OCI-LY7 (cell line): ENCODE data around the gene RHOXF1. TPM values are rescaled to one million over a fixed set of nuclear protein-coding genes. Genes with fewer than 3 reads are reported as not detected.

Source experiments
- BruUV-seq: library from RNA; stranded (reverse); fragments of 400-500 nt; replicated peaks from 2 replicates; lab custom pipeline; 2021; lab: Mats Ljungman, UMichigan
- CTCF ChIA-PET: fragments of 300-600 bp; sonication (Branson Sonifier 250); formaldehyde crosslinking; loops from one replicate; lab custom pipeline; 2022; ENCODE audit warnings: antibody characterized with exemption; ENCODE audit not compliant: unreplicated experiment; lab: Charles Lee
- POLR2A ChIA-PET: fragments of 300-600 bp; sonication (Branson Sonifier 250); formaldehyde crosslinking; loops from one replicate; lab custom pipeline; 2022; ENCODE audit warnings: antibody characterized with exemption; lab: Charles Lee
- DNase-seq: peaks from one replicate; pipeline ENCODE4 v3.0.0-alpha.2; 2015; ENCODE audit warnings: low spot score
- H2AFZ ChIP-seq: fragments of 200-600 bp; sonication (generic), shearing (Covaris generic); 2 replicates; pipeline ENCODE4 v1.6.1; 2014; ENCODE audit warnings: mild to moderate bottlenecking, antibody characterized with exemption, low read length, moderate library complexity
- H3K27ac ChIP-seq: fragments of 200-600 bp; sonication (generic); 2 replicates; pipeline ENCODE4 v1.5.1; 2014; ENCODE audit warnings: mixed run types, low read depth, mild to moderate bottlenecking, moderate library complexity, low read length, inconsistent platforms; ENCODE audit not compliant: poor library complexity, severe bottlenecking
- H3K36me3 ChIP-seq: fragments of 200-600 bp; sonication (generic); 2 replicates; pipeline ENCODE4 v1.6.1; 2014; ENCODE audit warnings: mild to moderate bottlenecking, antibody characterized with exemption, low read length, moderate library complexity, mixed read lengths; ENCODE audit not compliant: insufficient read depth
- H3K4me1 ChIP-seq: fragments of 200-600 bp; sonication (generic); 2 replicates; pipeline ENCODE4 v1.5.1; 2014; ENCODE audit warnings: mild to moderate bottlenecking, low read length; ENCODE audit not compliant: insufficient read depth, poor library complexity, severe bottlenecking
- H3K4me2 ChIP-seq: fragments of 200-600 bp; sonication (generic); 2 replicates; pipeline ENCODE4 v1.6.1; 2014; ENCODE audit warnings: mild to moderate bottlenecking, low read length
- H3K4me3 ChIP-seq: fragments of 200-600 bp; sonication (generic); 2 replicates; pipeline ENCODE4 v1.5.1; 2014; ENCODE audit warnings: mild to moderate bottlenecking, low read depth, low read length; ENCODE audit not compliant: poor library complexity, severe bottlenecking
- H3K79me2 ChIP-seq: fragments of 200-600 bp; sonication (generic); 2 replicates; pipeline ENCODE4 v1.6.1; 2016; ENCODE audit warnings: low read depth, mild to moderate bottlenecking, low read length, moderate library complexity, mixed read lengths; ENCODE audit not compliant: insufficient read depth
- H3K9me2 ChIP-seq: fragments of 200-600 bp; sonication (generic); 2 replicates; pipeline ENCODE4 v1.6.1; 2016; ENCODE audit warnings: mild to moderate bottlenecking, low read length, mixed read lengths; ENCODE audit not compliant: insufficient read depth
- H3K9me3 ChIP-seq: fragments of 200-600 bp; sonication (generic); 2 replicates; pipeline ENCODE4 v1.6.1; 2014; ENCODE audit warnings: mild to moderate bottlenecking, mixed run types, low read length, mixed read lengths
- H4K20me1 ChIP-seq: fragments of 200-600 bp; sonication (generic); 2 replicates; pipeline ENCODE4 v1.6.1; 2014; ENCODE audit warnings: mild to moderate bottlenecking, antibody characterized with exemption, low read length, moderate library complexity, mixed read lengths; ENCODE audit not compliant: insufficient read depth
- EZH2phosphoT487 ChIP-seq: fragments of 200-600 bp; sonication (generic); IDR thresholded peaks from 2 replicates; pipeline ENCODE4 v1.6.1; 2018; ENCODE audit warnings: low read depth, borderline replicate concordance, mild to moderate bottlenecking, mixed run types, antibody characterized with exemption, low read length, moderate library complexity, mixed read lengths
- intact Hi-C: fragments of 100-400 bp; cut with micrococcal nuclease; formaldehyde crosslinking; loops from one replicate; pipeline ENCODE4 v1.10.0; 2022; ENCODE audit not compliant: unreplicated experiment
- total RNA-seq, 2 experiments: library from RNA; depleted of rRNA in 1 of 2; stranded (reverse); fragments of >200 nt in 1 of 2; shearing (Covaris generic) in 1 of 2; gene quantifications; 2 replicates each; pipeline ENCODE4 v1.2.3, GENCODE V29; 2014 to 2022
- TF ChIP-seq, protein P1 (sequence below): fragments of 200-600 bp; sonication (generic); conservative IDR thresholded peaks from 2 replicates; pipeline ENCODE4 v1.5.1; 2014; ENCODE audit warnings: mild to moderate bottlenecking, antibody characterized with exemption, low read length, moderate library complexity, mixed read lengths

The RHOXF1 gene
- total RNA-seq, 2 experiments from 2014 or later, result 1.5 TPM; not detected in 1

DNA sequence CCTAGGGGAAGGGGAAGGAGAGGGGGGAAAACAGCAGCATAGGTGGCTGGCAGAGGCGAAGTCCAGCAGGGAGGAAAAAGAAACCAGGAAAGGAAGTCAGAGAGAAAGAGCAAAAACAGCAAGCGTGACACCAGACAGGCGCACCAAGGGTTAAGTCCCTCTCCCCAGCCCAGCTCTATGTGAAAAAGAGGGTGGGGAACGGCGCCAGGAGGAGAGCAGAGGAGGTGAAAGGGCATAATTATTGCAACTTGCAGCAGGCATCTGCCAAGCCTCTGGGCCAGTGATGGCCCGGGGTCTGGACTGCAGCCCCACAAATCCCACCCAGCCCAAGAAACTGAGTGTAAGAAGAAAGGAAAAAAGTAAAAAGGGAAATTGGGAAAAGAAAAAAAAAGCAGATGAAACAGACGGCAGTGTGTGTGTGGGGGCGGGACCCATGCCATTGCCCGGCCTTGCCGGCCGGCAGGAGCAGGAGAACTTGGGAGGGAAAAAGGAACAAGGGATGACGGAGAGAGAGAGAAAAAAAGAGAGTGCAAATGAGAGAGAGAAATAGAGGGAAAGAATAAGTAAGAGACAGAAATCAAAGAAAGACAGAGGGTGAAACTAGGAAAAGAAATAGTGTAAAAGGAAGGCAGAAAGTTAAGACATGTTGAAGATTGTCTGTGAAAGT lies 28.6 kb upstream of the RHOXF1 start:
- Histone ChIP-seq H3K9me2 (no peaks in the 10 kb centered on the region), H2AFZ (no peak overlapping the region)
- POLR2A ChIA-PET, result no interaction called here

GRCh38 chrX:120140293-120140981 lies 24.7 kb upstream of the RHOXF1 start:
- CTCF ChIA-PET, result no interaction called here
- BruUV-seq, result no TSS peak
- POLR2A ChIA-PET, result no interaction called here
- Histone ChIP-seq H4K20me1 (no peaks in the 10 kb centered on the region), H3K4me1 (no peaks in the 10 kb centered on the region), H3K4me3 (no peak overlapping the region), H3K36me3 (no peaks in the 10 kb centered on the region; the same call in 1 of the 2 replicates), H3K27ac (no peak overlapping the region), H3K4me2 (no peak overlapping the region), H2AFZ (no peak overlapping the region), H3K9me3 (no peaks in the 10 kb centered on the region), H3K9me2 (no peaks in the 10 kb centered on the region), H3K79me2 (no peaks in the 10 kb centered on the region)
- intact Hi-C loops, result loop anchor here (10.0 kb wide), 1 partner anchor 156 kb away; no protein-coding TSS in a partner anchor
- TF ChIP-seq, protein P1, sequence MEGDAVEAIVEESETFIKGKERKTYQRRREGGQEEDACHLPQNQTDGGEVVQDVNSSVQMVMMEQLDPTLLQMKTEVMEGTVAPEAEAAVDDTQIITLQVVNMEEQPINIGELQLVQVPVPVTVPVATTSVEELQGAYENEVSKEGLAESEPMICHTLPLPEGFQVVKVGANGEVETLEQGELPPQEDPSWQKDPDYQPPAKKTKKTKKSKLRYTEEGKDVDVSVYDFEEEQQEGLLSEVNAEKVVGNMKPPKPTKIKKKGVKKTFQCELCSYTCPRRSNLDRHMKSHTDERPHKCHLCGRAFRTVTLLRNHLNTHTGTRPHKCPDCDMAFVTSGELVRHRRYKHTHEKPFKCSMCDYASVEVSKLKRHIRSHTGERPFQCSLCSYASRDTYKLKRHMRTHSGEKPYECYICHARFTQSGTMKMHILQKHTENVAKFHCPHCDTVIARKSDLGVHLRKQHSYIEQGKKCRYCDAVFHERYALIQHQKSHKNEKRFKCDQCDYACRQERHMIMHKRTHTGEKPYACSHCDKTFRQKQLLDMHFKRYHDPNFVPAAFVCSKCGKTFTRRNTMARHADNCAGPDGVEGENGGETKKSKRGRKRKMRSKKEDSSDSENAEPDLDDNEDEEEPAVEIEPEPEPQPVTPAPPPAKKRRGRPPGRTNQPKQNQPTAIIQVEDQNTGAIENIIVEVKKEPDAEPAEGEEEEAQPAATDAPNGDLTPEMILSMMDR, result no peak
- no peak for TF ChIP-seq EZH2phosphoT487
- DNase-seq, result no peak

More for the DNA sequence above, 28.6 kb upstream of the RHOXF1 start:
- Histone ChIP-seq H4K20me1 (no peaks in the 10 kb centered on the region), H3K4me3 (no peak overlapping the region), H3K4me1 (no peaks in the 10 kb centered on the region), H3K79me2 (no peaks in the 10 kb centered on the region), H3K36me3 (no peaks in the 10 kb centered on the region; the same call in 1 of the 2 replicates), H3K9me3 (no peaks in the 10 kb centered on the region), H3K27ac (no peak overlapping the region), H3K4me2 (no peak overlapping the region)
- CTCF ChIA-PET, result no interaction called here
- no TSS peak for BruUV-seq
- no peak for DNase-seq
- TF ChIP-seq, protein P1, result no peak
- no peak for TF ChIP-seq EZH2phosphoT487
- intact Hi-C loops, result loop anchor here (10.0 kb wide), 1 partner anchor 160 kb away; no protein-coding TSS in a partner anchor
